HG03045 (cell line): Measurements from ENCODE around the gene IL1F10.
"Not testable (repeated sequence)": the region's sequence is repeated elsewhere in the genome, so short reads cannot be mapped to it uniquely, and the experiment has no call there.

Source experiments
- ATAC-seq: cut with Tn5 transposase; IDR thresholded peaks from one replicate; pipeline ENCODE4 v1.9.1; 2021; ENCODE audit warnings: mild to moderate bottlenecking, moderate library complexity; ENCODE audit not compliant: unreplicated experiment

IL1F10 gene

GRCh38 chr2:113080134-113080533, 12.4 kb downstream of the IL1F10 start:
- no peak for ATAC-seq

GRCh38 chr2:113081488-113082210, 13.9 kb downstream of the IL1F10 start:
- no peak for ATAC-seq

GRCh38 chr2:113083296-113083695, 15.5 kb downstream of the IL1F10 start:
- ATAC-seq: no peak

- ATAC-seq: no peak
Measured at GRCh38 chr2:113084249-113085000, 16.7 kb downstream of the IL1F10 start.

GRCh38 chr2:113085542-113085941, 17.8 kb downstream of the IL1F10 start:
- no peak for ATAC-seq

- ATAC-seq: no peak
Measured at GRCh38 chr2:113088213-113088992, 20.6 kb downstream of the IL1F10 start.

GRCh38 chr2:113089916-113090315, 22.1 kb downstream of the IL1F10 start:
- ATAC-seq: no peak

GRCh38 chr2:113091231-113091896, 23.6 kb downstream of the IL1F10 start:
- ATAC-seq: no peak

- no peak for ATAC-seq
Measured at GRCh38 chr2:113092864-113093612, 25.3 kb downstream of the IL1F10 start.

GRCh38 chr2:113093613-113093977, 25.8 kb downstream of the IL1F10 start:
- ATAC-seq: no peak

GRCh38 chr2:113096306-113096705, 28.5 kb downstream of the IL1F10 start:
- not testable (repeated sequence) for ATAC-seq

GRCh38 chr2:113096842-113097618, 29.3 kb downstream of the IL1F10 start:
- ATAC-seq: not testable (repeated sequence)

- ATAC-seq: no peak
Measured at GRCh38 chr2:113098041-113098440, 30.3 kb downstream of the IL1F10 start.

- ATAC-seq: no peak
Measured at GRCh38 chr2:113098532-113098931, 30.8 kb downstream of the IL1F10 start.

GRCh38 chr2:113102133-113102532, 34.4 kb downstream of the IL1F10 start:
- no peak for ATAC-seq

GRCh38 chr2:113103277-113103676, 35.5 kb downstream of the IL1F10 start:
- no peak for ATAC-seq

- ATAC-seq: no peak
Measured at GRCh38 chr2:113104054-113104611, 36.4 kb downstream of the IL1F10 start.

- no peak for ATAC-seq
Measured at GRCh38 chr2:113105047-113105785, 37.4 kb downstream of the IL1F10 start.

GRCh38 chr2:113111121-113111520, 43.4 kb downstream of the IL1F10 start:
- ATAC-seq: no peak
